ENCODE measurements around the gene NLRP5. TPM values are rescaled to one million over a fixed set of nuclear protein-coding genes. Genes with fewer than 3 reads are reported as not detected.

Gene NLRP5
- total and polyA plus RNA-seq, 2 of the 8 experiments (the other 6 are each of a cell fraction or from before 2014, with no cell fraction given): not detected

DNA sequence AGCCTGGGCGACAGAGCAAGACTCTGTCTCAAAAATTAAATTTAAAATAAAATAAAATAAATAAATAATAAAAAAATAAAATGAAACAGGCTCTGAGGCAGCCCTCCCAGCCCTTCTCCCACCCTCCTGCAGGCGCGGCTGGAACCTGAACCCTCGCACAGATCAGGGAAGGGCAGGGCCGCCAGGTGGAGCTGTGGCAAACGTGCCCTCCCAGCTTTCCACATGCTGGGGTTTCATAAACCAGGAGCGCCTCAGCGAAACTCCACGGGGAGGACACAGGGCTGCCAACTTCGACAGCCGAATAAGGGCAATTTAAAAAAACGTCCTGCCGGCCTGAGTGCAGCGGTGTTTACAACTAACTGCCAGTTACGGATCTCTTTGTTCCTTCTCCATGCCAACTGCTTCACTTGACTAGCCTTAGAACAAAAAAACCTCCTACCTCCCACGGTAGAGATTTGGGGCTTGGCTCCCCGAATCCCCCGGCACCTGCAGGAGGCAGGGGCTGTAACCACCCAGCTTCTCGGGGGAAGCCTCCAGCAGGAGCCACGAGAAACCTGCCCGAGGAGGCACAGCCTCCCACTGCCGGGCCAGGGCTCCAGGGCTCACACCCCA is 118.6 kb downstream of the NLRP5 start (continued):
- TF ChIP-seq EP300 (IDR thresholded peaks at IDR 0.05; ENCODE audit: borderline replicate concordance in 1 of 2, low read depth in 2 of 2, low read length in 2 of 2) (no peak), JUND (IDR thresholded peaks at IDR 0.05; ENCODE audit: low read length) (no peak), MAFK (IDR thresholded peaks at IDR 0.05; ENCODE audit: low read depth, low read length) (no peak), TAF7 (optimal IDR thresholded peaks at IDR 0.05; ENCODE audit: borderline replicate concordance, low read depth, low read length) (no peak), HDAC2 (IDR thresholded peaks at IDR 0.05; ENCODE audit: borderline replicate concordance in 1 of 2, low read depth in 2 of 2, low read length in 2 of 2) (no peak), NRF1 (IDR thresholded peaks at IDR 0.05; ENCODE audit: low read depth, low read length) (no peak)
- TF ChIP-seq, protein P1, sequence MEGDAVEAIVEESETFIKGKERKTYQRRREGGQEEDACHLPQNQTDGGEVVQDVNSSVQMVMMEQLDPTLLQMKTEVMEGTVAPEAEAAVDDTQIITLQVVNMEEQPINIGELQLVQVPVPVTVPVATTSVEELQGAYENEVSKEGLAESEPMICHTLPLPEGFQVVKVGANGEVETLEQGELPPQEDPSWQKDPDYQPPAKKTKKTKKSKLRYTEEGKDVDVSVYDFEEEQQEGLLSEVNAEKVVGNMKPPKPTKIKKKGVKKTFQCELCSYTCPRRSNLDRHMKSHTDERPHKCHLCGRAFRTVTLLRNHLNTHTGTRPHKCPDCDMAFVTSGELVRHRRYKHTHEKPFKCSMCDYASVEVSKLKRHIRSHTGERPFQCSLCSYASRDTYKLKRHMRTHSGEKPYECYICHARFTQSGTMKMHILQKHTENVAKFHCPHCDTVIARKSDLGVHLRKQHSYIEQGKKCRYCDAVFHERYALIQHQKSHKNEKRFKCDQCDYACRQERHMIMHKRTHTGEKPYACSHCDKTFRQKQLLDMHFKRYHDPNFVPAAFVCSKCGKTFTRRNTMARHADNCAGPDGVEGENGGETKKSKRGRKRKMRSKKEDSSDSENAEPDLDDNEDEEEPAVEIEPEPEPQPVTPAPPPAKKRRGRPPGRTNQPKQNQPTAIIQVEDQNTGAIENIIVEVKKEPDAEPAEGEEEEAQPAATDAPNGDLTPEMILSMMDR (IDR thresholded peaks at IDR 0.05; ENCODE audit: control extremely low read depth in 1 of 3, insufficient read depth in 1 of 3, low read depth in 1 of 3, low read length in 3 of 3): peak; percentile 81 to 91 (median 91)
